ENCODE results near the gene CELF1. TPM values are rescaled to one million over a fixed set of nuclear protein-coding genes. Genes with fewer than 3 reads are reported as not detected.

CELF1 gene
- total and polyA plus RNA-seq, 2 of the 13 experiments (the other 11 are each of a cell fraction or from before 2014, with no cell fraction given), result 69.0 to 80.1 TPM

- TF ChIP-seq KAT8 (CRISPR knock-in tag; IDR thresholded peaks at IDR 0.05), result no peak
Measured at GRCh38 chr11:47536915-47537314, 16.0 kb downstream of the CELF1 start (continued).

- intact Hi-C loops (cut with micrococcal nuclease; ENCODE audit: unreplicated experiment), result no loop called here
- in situ Hi-C loops (cut with HindIII; ENCODE audit: extremely low pct_ligation_motif_present, low pct_unique_long_range_greater_than_20kb), result no loop called here
- Histone ChIP-seq H3K27ac (ENCODE audit: extremely low read length, insufficient read depth, low read length) (no peak overlapping the region), H2AFZ (ENCODE audit: low read length) (no peak overlapping the region), H3K79me2 (ENCODE audit: insufficient read depth, low read length) (peaks cover 93% of the 10 kb centered on the region), H4K20me1 (ENCODE audit: insufficient read depth, low read length) (peaks cover 54% of the 10 kb centered on the region), H3K36me3 (replicated peaks in 1 of 2; ENCODE audit: control insufficient read depth in 1 of 2, insufficient read depth in 2 of 2, low read length in 2 of 2) (peaks cover 2% of the 10 kb centered on the region in 2 experiments; a peak in 1 of 5 replicates), H3K4me1 (ENCODE audit: insufficient read depth, low read length) (peaks cover 30% of the 10 kb centered on the region), H3K9me3 (ENCODE audit: low read length) (no peaks in the 10 kb centered on the region), H3K27me3 (ENCODE audit: control insufficient read depth in 1 of 2, insufficient read depth in 2 of 2, low read length in 2 of 2) (no peaks in the 10 kb centered on the region), H3K4me2 (ENCODE audit: low read depth, low read length) (no peak overlapping the region), H3K4me3 (replicated peaks in 1 of 3; ENCODE audit: insufficient read depth in 1 of 3, low read depth in 2 of 3, low read length in 3 of 3) (no peak overlapping the region), H3K9ac (ENCODE audit: insufficient read depth, low read depth, low read length) (no peak overlapping the region)
- FAIRE-seq (no peak), ATAC-seq (no peak), DNase-seq (ENCODE audit: low spot score) (no peak)
- ChIA-PET POLR2A (interaction anchor here (1.1 kb wide), 1 partner anchor 53 kb away, joined by 3 read pairs; no protein-coding TSS in a partner anchor), CTCF (ENCODE audit: low intra/inter-chr PET ratio, low total read pairs) (no interaction called here)
- no peak for TF ChIP-seq ZNF569 (CRISPR knock-in tag; IDR thresholded peaks at IDR 0.05; ENCODE audit: borderline replicate concordance)
- no peak for TF ChIP-seq EHMT2 (IDR thresholded peaks at IDR 0.05; ENCODE audit: borderline replicate concordance, low read depth, low read length)
- no peak for TF ChIP-seq KDM2A (CRISPR knock-in tag; IDR thresholded peaks at IDR 0.05; ENCODE audit: borderline replicate concordance, low read depth)
- TF ChIP-seq JDP2 (CRISPR knock-in tag; IDR thresholded peaks at IDR 0.05; ENCODE audit: borderline replicate concordance), result no peak
- no peak for TF ChIP-seq HOXA5 (CRISPR knock-in tag; IDR thresholded peaks at IDR 0.05)
- no peak for TF ChIP-seq ZNF598 (CRISPR knock-in tag; IDR thresholded peaks at IDR 0.05; ENCODE audit: borderline replicate concordance)
- TF ChIP-seq ZBTB3 (CRISPR knock-in tag; IDR thresholded peaks at IDR 0.05; ENCODE audit: borderline replicate concordance, low read depth), result no peak
- TF ChIP-seq CTCF (CRISPR knock-in tag; IDR thresholded peaks at IDR 0.05), result no peak
- TF ChIP-seq ZKSCAN5 (CRISPR knock-in tag; IDR thresholded peaks at IDR 0.05), result no peak
- TF ChIP-seq ZNF446 (CRISPR knock-in tag; IDR thresholded peaks at IDR 0.05), result no peak
- no peak for TF ChIP-seq ZBTB43 (CRISPR knock-in tag; conservative IDR thresholded peaks at IDR 0.05)
- no peak for TF ChIP-seq GLMP (CRISPR knock-in tag; IDR thresholded peaks at IDR 0.05; ENCODE audit: borderline replicate concordance)
- WGBS (ENCODE audit: low lambda C conversion rate), result 94% methylated on average over 4 of the region's 4 CpGs
- BruUV-seq (replicated peaks), result no TSS peak
Measured at GRCh38 chr11:47534704-47535251, 18.2 kb downstream of the CELF1 start.
